GM18526 (cell line): ENCODE data around the gene FBXO22.

Experiments
- POLR2A ChIP-seq: IDR thresholded peaks from 3 replicates; pipeline ENCODE4 v1.6.1; 2011; ENCODE audit not compliant: insufficient read length; ENCODE audit errors: extremely low read depth

The FBXO22 gene

DNA sequence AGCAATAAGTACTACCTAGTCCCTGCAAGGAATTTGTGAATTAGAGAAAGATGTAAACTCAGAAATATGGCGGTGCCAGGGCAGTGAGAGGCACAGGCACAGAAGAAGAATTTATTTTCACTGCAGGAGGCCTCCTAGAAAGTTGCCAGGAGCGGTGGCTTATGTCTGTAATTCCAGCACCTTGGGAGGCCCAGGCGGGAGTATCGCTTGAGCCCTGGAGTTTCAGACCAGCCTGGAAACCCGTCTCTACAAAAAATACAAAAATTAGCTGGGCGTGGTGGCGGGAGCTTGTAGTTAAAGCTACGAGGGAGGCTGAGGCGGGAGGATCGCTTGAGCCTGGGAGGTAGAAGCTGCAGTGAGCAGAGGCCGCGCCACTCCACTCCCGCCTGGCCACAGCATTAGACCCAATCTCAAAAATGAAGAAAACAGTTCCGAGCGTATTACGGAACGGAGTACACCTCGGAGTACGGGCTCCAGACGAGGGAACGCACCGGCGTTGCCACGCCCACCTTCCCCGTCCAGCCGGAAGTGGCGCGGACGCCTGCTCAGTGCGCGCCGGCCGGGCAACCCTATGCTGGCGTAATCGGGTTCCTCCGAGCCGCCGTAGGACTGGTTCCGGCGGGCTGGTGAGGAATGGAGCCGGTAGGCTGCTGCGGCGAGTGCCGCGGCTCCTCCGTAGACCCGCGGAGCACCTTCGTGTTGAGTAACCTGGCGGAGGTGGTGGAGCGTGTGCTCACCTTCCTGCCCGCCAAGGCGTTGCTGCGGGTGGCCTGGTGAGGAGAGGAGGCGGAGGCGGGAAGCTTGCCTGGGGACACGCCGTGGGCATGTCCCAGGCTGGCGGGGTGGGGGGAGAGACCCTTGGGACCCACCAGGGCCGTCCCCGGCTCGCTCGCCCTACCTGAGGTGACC lies at the start of gene FBXO22:
Gene FBXO22 (plus strand): TSS at position 548 of the 909 bp plus-strand sequence. CDS start 86 bp downstream, at position 634.
- TF ChIP-seq POLR2A = peak; percentile 91

DNA sequence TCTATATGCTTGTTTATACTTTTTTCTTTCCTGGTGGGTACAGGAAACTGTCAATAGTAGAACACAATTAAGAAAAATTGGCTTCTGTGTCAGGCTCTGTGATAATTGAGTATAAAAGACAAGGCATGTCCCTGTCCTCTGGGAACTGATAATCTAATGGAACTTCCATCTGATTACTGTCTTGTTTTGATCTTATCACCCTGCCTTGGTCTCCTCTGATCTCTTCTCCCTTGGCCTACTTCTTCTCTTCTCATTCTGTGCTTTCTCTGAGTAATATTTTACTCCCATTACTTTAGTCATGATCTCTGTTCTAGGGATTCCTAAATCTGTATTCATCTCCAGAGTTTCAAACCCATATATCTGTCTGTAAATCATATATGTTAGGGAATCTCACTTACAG lies 45.8 kb upstream of the FBXO22 start:
- TF ChIP-seq POLR2A = no peak

DNA sequence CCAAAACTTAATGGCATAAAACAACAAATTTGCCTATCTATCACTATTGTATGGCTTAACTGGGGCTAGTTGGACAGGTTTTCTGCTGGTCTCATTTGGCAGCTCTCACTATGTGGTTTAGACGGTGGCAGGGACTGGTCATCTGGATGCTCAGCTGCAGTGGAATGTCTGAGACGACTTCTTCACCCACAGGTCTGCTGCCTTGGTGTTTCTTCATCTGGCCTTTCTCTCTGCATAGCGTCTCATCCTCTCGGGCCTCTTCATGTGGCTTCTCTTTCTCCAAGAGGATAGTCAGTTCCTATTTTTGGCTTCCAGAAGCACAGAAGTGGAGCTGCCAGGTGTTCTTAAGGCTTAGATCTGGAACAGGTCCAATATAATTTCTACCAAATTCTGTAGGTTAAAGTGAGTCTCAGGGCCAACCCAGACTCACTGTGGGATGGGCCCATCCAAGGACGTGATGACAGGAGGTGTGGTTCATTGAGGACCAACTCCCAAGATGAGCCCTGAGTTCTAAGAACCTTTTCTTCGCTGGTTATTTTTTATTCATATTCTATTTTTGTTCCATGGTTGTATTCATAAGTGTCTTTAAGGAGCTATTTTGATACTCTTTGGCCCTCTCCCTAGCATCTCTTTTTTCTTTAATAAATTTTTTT lies 41.8 kb upstream of the FBXO22 start:
- no peak for TF ChIP-seq POLR2A

DNA sequence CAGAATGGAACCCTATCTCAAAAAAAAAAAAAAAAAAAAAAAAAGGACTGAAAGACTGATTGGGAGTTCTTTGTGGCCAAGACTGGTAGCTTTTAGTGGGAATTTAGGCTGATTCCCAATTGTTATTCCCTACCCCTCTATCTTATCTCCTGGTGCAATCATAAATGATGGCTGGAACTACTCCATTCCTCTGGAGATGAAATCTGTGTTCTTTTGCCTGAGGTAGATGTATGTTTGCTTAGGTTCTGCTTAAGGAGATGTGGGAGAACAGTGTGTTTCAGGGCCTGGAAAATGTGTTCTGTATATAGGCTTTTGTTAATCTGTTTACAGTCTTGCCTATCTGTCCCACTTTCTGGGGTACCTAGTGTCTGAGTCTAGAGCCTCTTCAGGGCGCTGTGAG lies 40.9 kb upstream of the FBXO22 start:
- TF ChIP-seq POLR2A = no peak

DNA sequence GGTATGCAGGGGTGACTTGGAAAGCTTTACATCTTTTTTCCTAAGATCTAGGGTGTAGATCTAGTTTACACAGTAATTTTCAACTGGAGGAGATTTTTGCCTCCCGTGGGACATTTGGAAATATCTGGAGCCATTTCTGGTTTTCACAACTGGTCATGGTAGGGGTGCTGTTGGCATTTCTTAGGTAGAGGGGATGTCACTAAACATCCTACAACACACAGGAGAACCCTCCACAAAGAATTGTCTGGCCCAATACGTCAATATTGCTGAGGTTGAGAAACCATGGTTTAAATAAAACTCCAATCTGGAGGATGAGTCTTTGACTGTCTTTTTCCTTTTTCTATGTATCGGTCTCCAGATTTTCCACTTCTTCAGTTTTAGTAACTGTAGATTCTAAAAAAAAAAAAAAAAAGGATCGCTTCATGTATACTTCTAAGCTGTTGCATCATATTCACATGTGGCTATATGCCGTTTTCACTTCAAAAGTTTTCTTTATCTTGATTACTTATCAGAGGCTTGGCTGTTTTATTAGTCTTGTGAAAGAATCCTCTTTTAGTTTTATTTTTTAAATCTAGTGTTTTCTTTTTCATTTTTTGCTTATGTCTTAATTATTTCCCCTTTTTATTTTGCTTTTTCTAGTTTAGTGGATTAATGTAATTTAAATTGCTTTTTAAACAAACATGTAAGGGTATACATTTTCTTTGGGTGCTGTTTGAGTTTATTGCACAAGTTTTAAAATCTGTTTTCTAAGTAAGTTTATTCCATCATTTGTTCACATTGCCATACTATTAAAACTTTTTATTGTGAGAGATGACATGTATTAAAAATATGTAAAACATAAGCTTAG lies 39.2 kb upstream of the FBXO22 start:
- TF ChIP-seq POLR2A = no peak

DNA sequence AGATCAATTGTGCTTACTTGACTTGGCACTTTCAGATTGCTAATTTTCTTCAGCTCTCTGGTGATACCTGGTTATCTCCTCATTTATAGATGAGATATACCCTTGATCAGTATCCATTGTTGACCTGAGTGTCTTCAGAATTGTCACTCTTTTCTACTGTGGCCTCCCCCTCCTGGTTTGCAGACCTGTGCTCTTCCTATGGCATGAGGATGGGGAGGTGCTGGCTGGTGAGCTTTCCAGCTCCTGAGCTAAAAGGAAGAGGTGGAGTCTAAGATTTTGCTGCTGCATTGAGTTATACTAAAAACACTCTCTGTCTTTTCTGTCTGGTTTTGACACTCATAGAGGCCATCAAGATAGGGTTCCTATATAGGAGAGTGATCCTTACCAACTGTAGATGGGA lies 36.8 kb upstream of the FBXO22 start:
- no peak for TF ChIP-seq POLR2A

DNA sequence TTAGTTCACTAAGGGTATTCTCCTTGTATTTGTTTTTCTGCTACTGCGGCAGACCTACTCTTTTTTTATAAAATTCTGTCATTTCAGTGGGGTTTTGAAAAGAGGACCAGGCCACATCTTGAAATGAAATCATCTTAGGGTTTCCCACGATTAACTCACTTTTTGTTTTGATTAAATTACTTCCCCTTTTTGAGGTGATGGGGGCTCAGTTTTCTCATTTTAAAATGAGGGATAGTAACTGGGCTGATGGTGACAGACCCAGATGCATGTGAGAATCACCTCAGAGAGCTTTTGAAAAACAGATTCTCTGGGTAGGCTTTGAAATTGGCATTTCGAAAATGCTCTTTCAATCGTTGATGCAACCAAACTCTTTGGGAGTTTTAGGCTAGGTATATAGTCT lies 36.2 kb upstream of the FBXO22 start:
- no peak for TF ChIP-seq POLR2A

DNA sequence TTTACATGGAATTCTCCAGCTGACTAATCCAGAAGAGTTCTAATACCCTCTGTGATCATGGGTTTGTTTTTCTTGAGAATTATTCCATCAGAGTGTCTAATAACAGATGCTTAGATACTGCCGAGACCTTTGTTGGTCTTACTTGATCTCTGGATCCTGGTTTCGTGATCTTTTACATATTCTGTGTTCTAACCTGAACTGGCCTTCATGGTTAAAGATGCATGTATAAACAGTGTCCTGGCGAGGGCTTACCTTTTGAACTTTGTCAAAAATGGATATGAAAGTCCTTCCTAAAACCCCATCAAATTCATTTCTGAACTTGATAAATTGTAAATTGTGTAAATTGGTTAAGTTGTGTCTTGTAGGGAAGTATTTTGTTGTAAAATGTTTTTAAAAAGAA lies 35.7 kb upstream of the FBXO22 start:
- no peak for TF ChIP-seq POLR2A

DNA sequence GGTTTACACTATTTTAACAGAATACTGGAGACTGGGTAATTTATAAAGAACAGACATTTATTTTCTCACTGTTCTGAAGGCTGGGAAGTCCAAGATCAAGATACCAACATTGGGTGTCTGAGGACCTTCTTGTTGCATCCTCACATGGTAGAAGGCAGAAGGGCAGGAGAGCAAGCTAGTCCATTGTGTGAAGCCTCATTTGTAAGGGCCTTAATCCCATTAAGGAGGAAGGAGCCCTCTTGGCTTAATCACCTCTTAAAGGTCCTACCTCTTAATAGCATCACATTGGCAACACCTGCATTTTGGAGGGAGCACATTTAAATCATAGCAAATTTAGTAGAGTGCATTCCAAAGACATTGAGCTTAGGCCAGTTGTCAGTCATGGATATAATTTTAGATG lies 34.2 kb upstream of the FBXO22 start:
- no peak for TF ChIP-seq POLR2A

DNA sequence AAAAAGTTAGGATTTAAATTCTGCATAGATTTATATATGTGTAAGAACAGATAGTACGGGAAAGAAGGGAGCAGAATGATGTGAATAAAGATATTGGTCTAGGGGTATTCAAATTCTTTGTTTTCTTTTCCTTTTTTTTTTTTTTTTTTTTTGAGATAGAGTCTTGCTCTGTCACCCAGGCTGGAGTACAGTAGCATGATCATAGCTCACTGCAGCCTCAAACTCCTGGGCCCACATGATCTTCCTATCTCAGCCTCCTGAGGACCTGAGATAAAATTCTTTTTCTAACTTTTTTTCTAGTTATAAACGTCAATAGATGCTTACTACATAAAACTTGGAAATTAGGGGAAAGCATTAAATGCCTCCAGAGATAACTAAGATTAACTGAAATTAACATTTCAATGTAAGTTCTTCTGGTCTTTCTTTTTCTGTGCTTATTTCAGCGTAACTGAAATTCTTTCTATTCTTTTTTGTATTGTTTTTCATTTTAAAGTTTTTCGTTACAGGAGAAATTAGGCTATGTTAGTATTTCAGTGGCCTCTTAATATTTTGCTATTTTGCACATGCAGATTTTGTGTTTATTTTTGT lies 31.2 kb upstream of the FBXO22 start:
- no peak for TF ChIP-seq POLR2A

DNA sequence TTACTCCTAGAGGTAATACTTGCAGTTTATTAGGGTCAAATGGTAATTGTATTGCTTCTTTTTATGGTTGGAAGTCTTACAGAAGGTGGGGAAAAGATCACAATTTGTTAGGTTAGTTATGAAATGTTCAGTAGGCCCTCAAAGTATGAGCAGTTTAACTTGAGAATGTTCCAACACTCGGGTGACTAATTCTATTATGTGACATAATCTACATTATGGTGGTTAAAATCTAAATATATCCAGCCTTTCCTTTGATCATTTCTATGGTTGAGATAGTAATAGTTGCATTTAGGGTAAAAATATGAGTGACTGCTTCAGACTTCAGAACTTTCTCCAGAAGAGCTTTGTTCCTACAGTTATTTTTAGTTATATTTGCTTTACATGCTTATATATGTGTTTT lies 19.6 kb upstream of the FBXO22 start:
- TF ChIP-seq POLR2A = no peak

DNA sequence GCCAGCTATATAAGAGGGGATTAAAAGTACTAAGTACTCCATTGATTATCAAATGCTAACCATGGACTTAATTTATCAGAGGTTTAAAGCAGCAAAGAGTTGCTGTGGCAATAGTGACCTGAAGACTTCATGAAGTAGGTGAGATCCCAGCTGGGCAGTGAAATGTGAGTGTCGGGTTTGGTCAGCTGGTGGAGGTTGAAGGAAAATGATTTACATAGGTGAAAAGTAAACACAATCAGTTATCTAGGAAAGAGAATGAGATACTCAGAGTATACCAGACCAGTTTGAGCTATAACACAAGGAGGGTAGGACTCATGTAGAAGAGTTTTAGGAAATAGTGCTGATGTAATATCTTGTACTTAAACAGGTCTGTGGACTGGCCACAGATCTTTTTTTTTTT lies 16.5 kb upstream of the FBXO22 start:
- no peak for TF ChIP-seq POLR2A

DNA sequence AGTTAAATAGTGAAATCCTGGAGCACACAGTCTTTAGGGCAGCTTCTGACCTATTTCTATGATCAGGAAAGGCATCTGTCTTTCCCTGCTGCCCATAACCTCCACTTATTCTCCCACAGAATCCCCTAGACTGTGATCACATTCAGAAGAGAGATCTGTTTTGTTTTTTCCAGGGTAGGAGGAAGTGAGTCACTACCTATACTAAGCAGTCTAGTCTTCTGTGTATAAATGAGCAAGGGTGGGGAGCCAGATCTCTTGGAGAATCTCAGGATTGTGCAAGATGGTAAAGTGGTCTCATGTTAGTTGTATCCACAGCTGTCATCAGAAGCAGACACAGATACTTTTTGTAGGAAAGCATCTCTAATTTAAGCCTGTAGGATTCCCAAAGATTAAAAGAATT lies 11.8 kb upstream of the FBXO22 start:
- TF ChIP-seq POLR2A = no peak

DNA sequence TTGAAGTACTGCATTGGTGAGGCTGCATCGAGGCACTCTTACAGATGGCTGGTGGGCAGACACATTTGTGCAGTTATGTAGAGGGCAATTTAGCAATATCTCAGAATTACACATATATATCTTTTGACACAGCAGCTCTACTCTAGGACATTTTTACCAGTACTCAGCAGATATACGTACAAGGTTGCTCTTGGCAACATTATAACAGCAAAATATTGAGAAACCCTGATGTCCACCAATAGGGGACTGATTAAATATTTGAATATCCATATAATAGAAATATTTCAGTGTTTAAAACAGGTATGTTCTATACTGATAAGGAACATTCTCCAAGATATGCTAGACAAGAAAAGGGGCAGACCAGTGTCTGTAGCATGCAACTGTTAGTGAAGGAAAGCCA lies 7.9 kb upstream of the FBXO22 start:
- TF ChIP-seq POLR2A = no peak

DNA sequence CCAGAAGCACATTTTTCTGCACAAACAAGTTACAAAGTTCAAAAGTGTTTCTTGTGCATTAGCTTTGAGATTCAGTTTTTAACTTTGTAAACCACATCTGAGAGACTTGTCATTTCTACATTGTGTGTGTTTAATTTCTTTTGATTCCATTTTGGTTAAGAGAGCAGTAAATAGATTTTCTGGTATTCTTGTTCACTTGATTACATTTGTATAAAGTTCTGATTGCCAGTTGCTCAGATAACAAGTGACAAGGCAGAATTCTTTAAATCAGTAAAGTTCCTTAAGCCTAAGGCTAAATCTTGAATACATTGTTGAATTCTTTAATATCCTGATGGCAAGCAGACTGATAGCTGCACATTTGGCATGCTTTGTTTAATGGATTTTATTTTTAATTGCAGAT lies 3.1 kb upstream of the FBXO22 start:
- TF ChIP-seq POLR2A = no peak
